CD8-positive, alpha-beta memory T cell (primary cell): ENCODE results near the gene PROB1. TPM values are rescaled to one million over a fixed set of nuclear protein-coding genes. Genes with fewer than 3 reads are reported as not detected.
"Not testable (repeated sequence)": the region's sequence is repeated elsewhere in the genome, so short reads cannot be mapped to it uniquely, and the experiment has no call there.

Experiments
- CTCF ChIA-PET: fragments of 350-600 bp; sonication (Branson Sonifier 250); formaldehyde crosslinking; loops from one replicate; lab custom pipeline; 2021; ENCODE audit warnings: antibody characterized with exemption; lab: Charles Lee
- POLR2A ChIA-PET: fragments of 350-600 bp; sonication (Branson Sonifier 250); formaldehyde crosslinking; loops from one replicate; lab custom pipeline; 2021; ENCODE audit warnings: antibody characterized with exemption; lab: Charles Lee
- DNase-seq, 5 donors: peaks; one replicate each; pipeline versions ENCODE4 v3.0.0 to v3.0.0-alpha.2; 2020 to 2022; ENCODE audit warnings: mixed read lengths in 1 of 5
- H3K27ac ChIP-seq: one replicate; pipeline ENCODE4 v1.7.0; 2013; ENCODE audit warnings: low read depth, mild to moderate bottlenecking, low read length, moderate library complexity
- H3K27me3 ChIP-seq: 2 replicates; pipeline ENCODE4 v1.7.0; 2013; ENCODE audit warnings: low read length, mild to moderate bottlenecking; ENCODE audit not compliant: insufficient read depth, poor library complexity, severe bottlenecking
- H3K36me3 ChIP-seq: 2 replicates; pipeline ENCODE4 v1.7.0; 2013; ENCODE audit warnings: mild to moderate bottlenecking, low read length, moderate library complexity; ENCODE audit not compliant: insufficient read depth
- H3K4me1 ChIP-seq: 2 replicates; pipeline ENCODE4 v1.7.0; 2013; ENCODE audit warnings: mild to moderate bottlenecking, low read length, moderate library complexity; ENCODE audit not compliant: insufficient read depth
- H3K4me3 ChIP-seq: 2 replicates; pipeline ENCODE4 v1.7.0; 2013; ENCODE audit warnings: mild to moderate bottlenecking, low read length
- H3K9me3 ChIP-seq: 2 replicates; pipeline ENCODE4 v1.7.0; 2013; ENCODE audit warnings: mild to moderate bottlenecking, low read length
- H3K27ac Mint-ChIP-seq, 8 donors: one replicate each; pipeline ENCODE4 v1.8.0; 2020 to 2021; ENCODE audit warnings: mixed read lengths in 8 of 8, mild to moderate bottlenecking in 6 of 8, inconsistent platforms in 3 of 8, moderate library complexity in 3 of 8
- H3K27me3 Mint-ChIP-seq, 2 donors: one replicate each; pipeline ENCODE4 v1.8.0; 2020 to 2021; ENCODE audit warnings: mixed read lengths in 2 of 2, mild to moderate bottlenecking in 1 of 2, moderate library complexity in 1 of 2
- H3K36me3 Mint-ChIP-seq, 3 donors: one replicate each; pipeline ENCODE4 v1.8.0; 2020 to 2021; ENCODE audit warnings: mixed read lengths in 3 of 3, inconsistent platforms in 1 of 3, mild to moderate bottlenecking in 1 of 3
- H3K4me1 Mint-ChIP-seq, 3 donors: one replicate each; pipeline ENCODE4 v1.8.0; 2020 to 2021; ENCODE audit warnings: mixed read lengths in 3 of 3, inconsistent platforms in 1 of 3, mild to moderate bottlenecking in 1 of 3
- H3K4me3 Mint-ChIP-seq, 7 donors: one replicate each; pipeline ENCODE4 v1.8.0; 2020 to 2021; ENCODE audit warnings: mixed read lengths in 7 of 7, mild to moderate bottlenecking in 6 of 7, moderate library complexity in 4 of 7, inconsistent platforms in 2 of 7
- H3K9me3 Mint-ChIP-seq, 5 donors: one replicate each; pipeline ENCODE4 v1.8.0; 2020 to 2022; ENCODE audit warnings: mixed read lengths in 5 of 5, mild to moderate bottlenecking in 3 of 5, moderate library complexity in 2 of 5, inconsistent platforms in 1 of 5
- polyA plus RNA-seq: library from polyadenylated mRNA; unstranded; fragments of 300-500 nt; fragmentation: Illumina TruSeq; gene quantifications from one replicate; pipeline ENCODE4 v1.2.3, GENCODE V29; 2021
- total RNA-seq, 2 experiments: library from RNA; stranded (reverse); gene quantifications; one replicate each; pipeline ENCODE4 v1.2.3, GENCODE V29; 2021

The PROB1 gene
- total RNA-seq (1 to 10 TPM; 6.7 to 7.2 TPM), polyA plus RNA-seq (0.72 TPM)

GRCh38 chr5:139394654-139395566 is at the start of gene PROB1:
Gene PROB1 (minus strand): TSS chr5:139395104. CDS start chr5:139395081, 23 bp downstream.
- no peaks in the 10 kb centered on the region for H3K36me3 ChIP-seq
- peak within 1 kb of the TSS; percentile 59 for H3K4me3 ChIP-seq
- H3K27me3 ChIP-seq, result no peaks in the 10 kb centered on the region
- H3K4me1 Mint-ChIP-seq, result peaks cover 26 to 46% (median 28%) of the 10 kb centered on the region in 3 donors
- H3K27me3 Mint-ChIP-seq, result peaks cover 0 to 2% of the 10 kb centered on the region in 2 donors
- H3K4me1 ChIP-seq, result peaks cover 32% of the 10 kb centered on the region
- no peak for DNase-seq
- H3K36me3 Mint-ChIP-seq, result peaks cover 0 to 4% (median 2%) of the 10 kb centered on the region in 3 donors
- H3K27ac Mint-ChIP-seq, result peak within 1 kb of the TSS in 1 of 8 donors; percentile 66
- H3K4me3 Mint-ChIP-seq, result peak within 1 kb of the TSS; percentile 61 to 95 (median 88)
- no peak within 1 kb of the TSS for H3K27ac ChIP-seq
- POLR2A ChIA-PET, result interaction anchor here (2.0 kb wide), 1 partner anchor 53 kb away, joined by 7 read pairs; no protein-coding TSS in a partner anchor
- no peaks in the 10 kb centered on the region for H3K9me3 Mint-ChIP-seq
- no peaks in the 10 kb centered on the region for H3K9me3 ChIP-seq
- CTCF ChIA-PET, result interaction anchor here (0.8 to 5.4 kb wide), 2 partner anchors 7 to 11 kb away, joined by 3 to 38 read pairs; partner anchors contain the start of gene SPATA24

- POLR2A ChIA-PET, result interaction anchor here (0.5 to 0.8 kb wide), 3 partner anchors 14 to 107 kb away, joined by 3 to 4 read pairs (median 3); partner anchors contain the start of gene STING1
- CTCF ChIA-PET, result interaction anchor here (0.7 to 1.8 kb wide), 6 partner anchors 13 to 74 kb away, joined by 3 to 5 read pairs (median 4); partner anchors contain the start of gene STING1
Observed at GRCh38 chr5:139443831-139444453, 49.0 kb upstream of the PROB1 start.

GRCh38 chr5:139440416-139440815 is 45.5 kb upstream of the PROB1 start:
- not testable (repeated sequence) for H3K9me3 Mint-ChIP-seq, H3K36me3 Mint-ChIP-seq, H3K9me3 ChIP-seq, H3K27me3 Mint-ChIP-seq, H3K27ac ChIP-seq, H3K27me3 ChIP-seq, DNase-seq, H3K36me3 ChIP-seq, H3K4me3 ChIP-seq
- Mint-ChIP-seq H3K27ac (peak overlapping the region in 4 of 8 donors; percentile 27 to 100 (median 96)), H3K4me1 (peaks cover 30 to 48% (median 46%) of the 10 kb centered on the region in 3 donors), H3K4me3 (peak overlapping the region in 3 of 7 donors; percentile 23 to 96 (median 67))
- peaks cover 30% of the 10 kb centered on the region for H3K4me1 ChIP-seq
- CTCF ChIA-PET, result interaction anchor here (4.5 to 6.5 kb wide), 2 partner anchors 18 to 72 kb away, joined by 29 to 40 read pairs; no protein-coding TSS in a partner anchor
- POLR2A ChIA-PET, result interaction anchor here (0.9 to 1.8 kb wide), 3 partner anchors 10 to 78 kb away, joined by 3 to 6 read pairs (median 4); no protein-coding TSS in a partner anchor

More at GRCh38 chr5:139443831-139444453, 49.0 kb upstream of the PROB1 start:
- H3K4me1 ChIP-seq, result peaks cover 29% of the 10 kb centered on the region
- no peak overlapping the region for H3K4me3 ChIP-seq
- peak overlapping the region in 7 of 8 donors; percentile 1 to 95 (median 85) for H3K27ac Mint-ChIP-seq
- H3K27me3 ChIP-seq, result no peaks in the 10 kb centered on the region
- H3K4me1 Mint-ChIP-seq, result peaks cover 33 to 53% (median 51%) of the 10 kb centered on the region in 3 donors
- peaks cover 0 to 3% (median 0%) of the 10 kb centered on the region in 3 donors for H3K36me3 Mint-ChIP-seq
- H3K9me3 ChIP-seq, result no peaks in the 10 kb centered on the region
- H3K9me3 Mint-ChIP-seq, result no peaks in the 10 kb centered on the region
- H3K36me3 ChIP-seq, result no peaks in the 10 kb centered on the region
- H3K4me3 Mint-ChIP-seq, result peak overlapping the region in 3 of 7 donors; percentile 8 to 63 (median 21)
- H3K27me3 Mint-ChIP-seq, result peaks cover 0 to 1% of the 10 kb centered on the region in 2 donors
- H3K27ac ChIP-seq, result no peak overlapping the region
- DNase-seq, result peak in 1 of 5 donors; percentile 28

- peak within 1 kb of the TSS; percentile 98 for H3K4me3 ChIP-seq
- peak within 1 kb of the TSS; percentile 95 for H3K27ac ChIP-seq
- no peaks in the 10 kb centered on the region for H3K9me3 Mint-ChIP-seq
- ChIA-PET POLR2A (interaction anchor here (0.9 to 1.8 kb wide), 7 partner anchors 17 to 864 kb away, joined by 3 to 18 read pairs (median 4); partner anchors contain the start of genes HSPA9, SPATA24, STING1 and UBE2D2), CTCF (interaction anchor here (1.0 to 6.5 kb wide), 7 partner anchors 9 to 74 kb away, joined by 3 to 40 read pairs (median 4); partner anchors contain the start of genes SMIM33 and STING1)
- H3K27ac Mint-ChIP-seq, result peak within 1 kb of the TSS; percentile 94 to 100 (median 99)
- no peaks in the 10 kb centered on the region for H3K27me3 ChIP-seq
- peak; percentile 81 to 91 (median 84) for DNase-seq
- peaks cover 0 to 9% (median 3%) of the 10 kb centered on the region in 3 donors for H3K36me3 Mint-ChIP-seq
- H3K36me3 ChIP-seq, result no peaks in the 10 kb centered on the region
- H3K4me3 Mint-ChIP-seq, result peak within 1 kb of the TSS; percentile 95 to 99 (median 98)
- H3K9me3 ChIP-seq, result no peaks in the 10 kb centered on the region
- H3K4me1 Mint-ChIP-seq, result peaks cover 31 to 47% (median 45%) of the 10 kb centered on the region in 3 donors
- peaks cover 29% of the 10 kb centered on the region for H3K4me1 ChIP-seq
- H3K27me3 Mint-ChIP-seq, result no peaks in the 10 kb centered on the region
Observed at GRCh38 chr5:139439013-139439903, 44.4 kb upstream of the PROB1 start, which contains the start of gene DNAJC18. Gene DNAJC18 (minus strand): TSS chr5:139439525. CDS start chr5:139439445, 80 bp downstream.

GRCh38 chr5:139438707-139439012 is 43.8 kb upstream of the PROB1 start:
- H3K36me3 Mint-ChIP-seq, result peaks cover 0 to 9% (median 3%) of the 10 kb centered on the region in 3 donors
- H3K4me3 Mint-ChIP-seq, result peak overlapping the region; percentile 95 to 99 (median 98)
- Histone ChIP-seq H3K27ac (peak overlapping the region; percentile 95), H3K4me3 (peak overlapping the region; percentile 46), H3K36me3 (no peaks in the 10 kb centered on the region), H3K4me1 (peaks cover 23% of the 10 kb centered on the region), H3K27me3 (no peaks in the 10 kb centered on the region), H3K9me3 (no peaks in the 10 kb centered on the region)
- no peak for DNase-seq
- ChIA-PET POLR2A (interaction anchor here (0.6 to 1.8 kb wide), 7 partner anchors 16 to 863 kb away, joined by 3 to 18 read pairs (median 4); partner anchors contain the start of genes HSPA9, STING1 and UBE2D2), CTCF (interaction anchor here (1.0 to 6.5 kb wide), 7 partner anchors 8 to 74 kb away, joined by 3 to 40 read pairs (median 4); partner anchors contain the start of genes SMIM33 and STING1)
- peak overlapping the region; percentile 11 to 100 (median 99) for H3K27ac Mint-ChIP-seq
- no peaks in the 10 kb centered on the region for H3K9me3 Mint-ChIP-seq
- H3K4me1 Mint-ChIP-seq, result peaks cover 28 to 41% (median 39%) of the 10 kb centered on the region in 3 donors
- no peaks in the 10 kb centered on the region for H3K27me3 Mint-ChIP-seq

GRCh38 chr5:139435676-139436075 is 40.8 kb upstream of the PROB1 start:
- Mint-ChIP-seq H3K36me3 (peaks cover 0 to 9% (median 3%) of the 10 kb centered on the region in 3 donors), H3K4me1 (peaks cover 23 to 31% (median 29%) of the 10 kb centered on the region in 3 donors), H3K27me3 (no peaks in the 10 kb centered on the region), H3K4me3 (no peak overlapping the region), H3K27ac (peak overlapping the region in 1 of 8 donors; percentile 86), H3K9me3 (no peaks in the 10 kb centered on the region)
- Histone ChIP-seq H3K27me3 (no peaks in the 10 kb centered on the region), H3K27ac (no peak overlapping the region), H3K36me3 (no peaks in the 10 kb centered on the region), H3K9me3 (no peaks in the 10 kb centered on the region), H3K4me1 (peaks cover 13% of the 10 kb centered on the region), H3K4me3 (no peak overlapping the region)
- ChIA-PET POLR2A (interaction anchor here (1.8 kb wide), 1 partner anchor 46 kb away, joined by 5 read pairs; no protein-coding TSS in a partner anchor), CTCF (interaction anchor here (2.4 to 6.5 kb wide), 3 partner anchors 13 to 77 kb away, joined by 5 to 40 read pairs (median 29); no protein-coding TSS in a partner anchor)
- no peak for DNase-seq
